ENCODE results near the gene TET3. TPM values are rescaled to one million over a fixed set of nuclear protein-coding genes. Genes with fewer than 3 reads are reported as not detected.

The TET3 gene
- total and polyA plus RNA-seq, 2 experiments from 2014 or later, result 3.6 to 14.5 TPM

DNA sequence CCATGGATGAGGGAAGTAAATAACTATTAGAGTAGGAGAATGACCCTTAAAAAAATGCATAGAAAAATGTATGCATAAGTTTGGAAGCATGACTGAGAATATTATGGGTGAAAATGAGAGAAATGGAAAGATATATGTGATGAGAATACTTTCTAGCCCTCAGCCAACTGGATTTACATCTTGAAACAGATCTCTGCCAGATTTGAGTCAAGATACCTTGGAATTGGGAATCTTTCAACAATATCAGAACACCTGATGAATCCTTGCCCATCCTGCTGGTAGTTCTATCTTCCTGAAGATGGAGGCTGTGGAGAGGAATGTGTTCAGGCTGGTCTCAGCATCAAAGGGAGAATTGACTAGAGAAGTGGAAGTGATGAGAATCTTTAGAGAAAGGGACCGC is 5.8 kb downstream of the TET3 start:
- TF ChIP-seq EZH2phosphoT487 (IDR thresholded peaks at IDR 0.05; ENCODE audit: low read depth, severe bottlenecking, unreplicated experiment) (no peak), CTCF (IDR thresholded peaks at IDR 0.05; ENCODE audit: poor library complexity) (no peak), EZH2 (IDR thresholded peaks at IDR 0.05; ENCODE audit: borderline replicate concordance) (no peak)
- Histone ChIP-seq H3K9me2 (replicated peaks; ENCODE audit: insufficient read depth) (no peaks in the 10 kb centered on the region), H4K20me1 (ENCODE audit: insufficient read depth, poor library complexity, severe bottlenecking) (peaks cover 56% of the 10 kb centered on the region), H3K4me2 (no peak overlapping the region), H3K4me1 (ENCODE audit: insufficient read depth) (peaks cover 33% of the 10 kb centered on the region), H3K4me3 (no peak overlapping the region), H3K27me3 (no peaks in the 10 kb centered on the region), H2AFZ (no peak overlapping the region), H3K79me2 (peaks cover 100% of the 10 kb centered on the region), H3K27ac (no peak overlapping the region), H3K9me3 (ENCODE audit: low read depth) (no peaks in the 10 kb centered on the region), H3K36me3 (replicated peaks; ENCODE audit: insufficient read depth, low read depth) (no peaks in the 10 kb centered on the region)
- no peak for DNase-seq (ENCODE audit: low spot score)
- WGBS (ENCODE audit: low lambda C conversion rate, missing lambda C conversion rate), result 100% methylated on average over 1 of the region's 1 CpG

DNA sequence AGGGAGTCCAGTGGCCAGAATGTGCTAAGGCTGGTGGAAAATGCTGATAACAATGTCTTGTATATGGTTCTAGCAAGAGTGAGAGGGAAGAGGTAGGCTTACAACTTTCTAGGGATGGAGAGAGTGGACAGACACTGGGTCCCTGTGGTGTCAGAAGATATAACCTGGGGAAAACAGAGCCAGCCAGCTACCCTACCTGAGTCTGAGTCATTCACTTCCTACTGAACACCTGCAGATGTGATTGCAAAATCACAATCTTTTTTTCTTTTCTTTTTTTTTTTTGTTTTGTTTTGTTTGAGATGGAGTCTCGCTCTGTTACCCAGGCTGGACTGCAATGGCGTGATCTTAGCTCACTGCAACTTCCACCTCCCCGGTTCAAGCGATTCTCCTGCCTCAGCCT is 7.3 kb downstream of the TET3 start:
- Histone ChIP-seq H4K20me1 (ENCODE audit: insufficient read depth, poor library complexity, severe bottlenecking) (peaks cover 54% of the 10 kb centered on the region), H3K27ac (no peak overlapping the region), H3K9me3 (ENCODE audit: low read depth) (no peaks in the 10 kb centered on the region), H3K27me3 (no peaks in the 10 kb centered on the region), H3K36me3 (replicated peaks; ENCODE audit: insufficient read depth, low read depth) (no peaks in the 10 kb centered on the region), H3K4me2 (no peak overlapping the region), H2AFZ (no peak overlapping the region), H3K4me1 (ENCODE audit: insufficient read depth) (peaks cover 19% of the 10 kb centered on the region), H3K9me2 (replicated peaks; ENCODE audit: insufficient read depth) (no peaks in the 10 kb centered on the region), H3K4me3 (no peak overlapping the region), H3K79me2 (peaks cover 100% of the 10 kb centered on the region)
- WGBS (ENCODE audit: low lambda C conversion rate, missing lambda C conversion rate), result 100% methylated on average over 4 of the region's 4 CpGs
- no peak for DNase-seq (ENCODE audit: low spot score)
- TF ChIP-seq CTCF (IDR thresholded peaks at IDR 0.05; ENCODE audit: poor library complexity), result no peak
- no peak for TF ChIP-seq EZH2 (IDR thresholded peaks at IDR 0.05; ENCODE audit: borderline replicate concordance)
- TF ChIP-seq EZH2phosphoT487 (IDR thresholded peaks at IDR 0.05; ENCODE audit: low read depth, severe bottlenecking, unreplicated experiment), result no peak

GRCh38 chr2:73993376-73993775 is 8.7 kb downstream of the TET3 start:
- no peaks in the 10 kb centered on the region for H3K9me3 ChIP-seq (ENCODE audit: low read depth)
- no peak overlapping the region for H3K4me2 ChIP-seq
- H3K79me2 ChIP-seq, result peaks cover 100% of the 10 kb centered on the region
- no peak overlapping the region for H3K27ac ChIP-seq
- H3K4me1 ChIP-seq (ENCODE audit: insufficient read depth), result peaks cover 7% of the 10 kb centered on the region
- no peak for DNase-seq (ENCODE audit: low spot score)
- no peak overlapping the region for H2AFZ ChIP-seq
- TF ChIP-seq EZH2phosphoT487 (IDR thresholded peaks at IDR 0.05; ENCODE audit: low read depth, severe bottlenecking, unreplicated experiment) (no peak), EZH2 (IDR thresholded peaks at IDR 0.05; ENCODE audit: borderline replicate concordance) (no peak), CTCF (IDR thresholded peaks at IDR 0.05; ENCODE audit: poor library complexity) (no peak)
- 65% methylated on average over 3 of the region's 3 CpGs for WGBS (ENCODE audit: low lambda C conversion rate, missing lambda C conversion rate)
- H3K9me2 ChIP-seq (replicated peaks; ENCODE audit: insufficient read depth), result no peaks in the 10 kb centered on the region
- no peak overlapping the region for H3K4me3 ChIP-seq
- no peaks in the 10 kb centered on the region for H3K27me3 ChIP-seq
- peaks cover 56% of the 10 kb centered on the region for H4K20me1 ChIP-seq (ENCODE audit: insufficient read depth, poor library complexity, severe bottlenecking)
- H3K36me3 ChIP-seq (replicated peaks; ENCODE audit: insufficient read depth, low read depth), result no peaks in the 10 kb centered on the region

- Histone ChIP-seq H2AFZ (no peak overlapping the region), H3K27ac (no peak overlapping the region), H3K9me2 (replicated peaks; ENCODE audit: insufficient read depth) (no peaks in the 10 kb centered on the region), H3K4me1 (ENCODE audit: insufficient read depth) (peaks cover 4% of the 10 kb centered on the region), H3K79me2 (peaks cover 100% of the 10 kb centered on the region), H3K36me3 (replicated peaks; ENCODE audit: insufficient read depth, low read depth) (no peaks in the 10 kb centered on the region), H3K4me3 (no peak overlapping the region), H3K27me3 (no peaks in the 10 kb centered on the region), H3K9me3 (ENCODE audit: low read depth) (no peaks in the 10 kb centered on the region), H3K4me2 (no peak overlapping the region), H4K20me1 (ENCODE audit: insufficient read depth, poor library complexity, severe bottlenecking) (peaks cover 56% of the 10 kb centered on the region)
- WGBS (ENCODE audit: low lambda C conversion rate, missing lambda C conversion rate), result 96% methylated on average over 4 of the region's 4 CpGs
- TF ChIP-seq CTCF (IDR thresholded peaks at IDR 0.05; ENCODE audit: poor library complexity) (no peak), EZH2phosphoT487 (IDR thresholded peaks at IDR 0.05; ENCODE audit: low read depth, severe bottlenecking, unreplicated experiment) (no peak), EZH2 (IDR thresholded peaks at IDR 0.05; ENCODE audit: borderline replicate concordance) (no peak)
- DNase-seq (ENCODE audit: low spot score), result no peak
Observed at GRCh38 chr2:73993778-73994177, 9.1 kb downstream of the TET3 start.
